Mesendoderm (in vitro differentiated cells): ENCODE data around the gene TUBA1B.
A peak's percentile ranks its signal among the peaks of the same experiment; 100 is the strongest.

Experiments used
- DNase-seq: peaks from one replicate; pipeline ENCODE4 v3.0.0; 2013
- H2AK5ac ChIP-seq: 2 replicates; pipeline ENCODE4 v1.6.1; 2013; ENCODE audit warnings: low read length, inconsistent platforms
- H2BK120ac ChIP-seq: 2 replicates; pipeline ENCODE4 v1.6.1; 2013; ENCODE audit warnings: low read depth, mild to moderate bottlenecking, low read length, moderate library complexity, mixed read lengths
- H2BK15ac ChIP-seq: replicated peaks from 2 replicates; pipeline ENCODE4 v1.6.1; 2013; ENCODE audit warnings: low read depth, mild to moderate bottlenecking, moderate library complexity
- H2BK5ac ChIP-seq: 2 replicates; pipeline ENCODE4 v1.6.1; 2013; ENCODE audit warnings: low read length, inconsistent platforms
- H3K18ac ChIP-seq: 2 replicates; pipeline ENCODE4 v1.6.1; 2013; ENCODE audit warnings: mild to moderate bottlenecking, low read length, mixed read lengths
- H3K23ac ChIP-seq: one replicate; pipeline ENCODE4 v1.6.1; 2013; ENCODE audit warnings: low read length
- H3K27ac ChIP-seq: 2 replicates; pipeline ENCODE4 v1.5.1; 2013; ENCODE audit warnings: low read depth, mild to moderate bottlenecking, inconsistent platforms, low read length, moderate library complexity
- H3K27me3 ChIP-seq: 2 replicates; pipeline ENCODE4 v1.6.1; 2013; ENCODE audit warnings: low read length, control low read depth, mild to moderate bottlenecking, inconsistent platforms; ENCODE audit not compliant: insufficient read depth, poor library complexity
- H3K36me3 ChIP-seq: 2 replicates; pipeline ENCODE4 v1.6.1; 2013; ENCODE audit warnings: low read length, inconsistent platforms; ENCODE audit not compliant: control insufficient read depth, insufficient read depth
- H3K4ac ChIP-seq: one replicate; pipeline ENCODE4 v1.6.1; 2013; ENCODE audit warnings: low read depth, mild to moderate bottlenecking, low read length, moderate library complexity
- H3K4me1 ChIP-seq: 2 replicates; pipeline ENCODE4 v1.6.1; 2013; ENCODE audit warnings: low read depth, low read length, inconsistent platforms; ENCODE audit not compliant: control insufficient read depth
- H3K4me2 ChIP-seq: 2 replicates; pipeline ENCODE4 v1.6.1; 2013; ENCODE audit warnings: low read length
- H3K4me3 ChIP-seq: 2 replicates; pipeline ENCODE4 v1.5.1; 2013; ENCODE audit warnings: mild to moderate bottlenecking, low read length
- H3K56ac ChIP-seq: one replicate; pipeline ENCODE4 v1.6.1; 2013; ENCODE audit warnings: low read length
- H3K79me1 ChIP-seq: 2 replicates; pipeline ENCODE4 v1.6.1; 2013; ENCODE audit warnings: low read length, inconsistent platforms
- H3K79me2 ChIP-seq: 2 replicates; pipeline ENCODE4 v1.6.1; 2013; ENCODE audit warnings: mild to moderate bottlenecking, low read length; ENCODE audit not compliant: control insufficient read depth, insufficient read depth
- H3K9ac ChIP-seq: 2 replicates; pipeline ENCODE4 v1.6.1; 2013; ENCODE audit warnings: low read length, inconsistent platforms
- H4K5ac ChIP-seq: one replicate; pipeline ENCODE4 v1.6.1; 2013; ENCODE audit warnings: low read length
- H4K8ac ChIP-seq: one replicate; pipeline ENCODE4 v1.6.1; 2013; ENCODE audit warnings: low read depth, mild to moderate bottlenecking, control low read depth, low read length, moderate library complexity
- WGBS: extraction: QIAGEN DNeasy Blood & Tissue Kit; methylation state at CpG from one replicate; pipeline ENCODE4 v1.1.7; 2013; ENCODE audit warnings: low lambda C conversion rate, missing lambda C conversion rate; ENCODE audit not compliant: insufficient coverage; ENCODE audit errors: extremely low coverage; 5-methylcytosine and 5-hydroxymethylcytosine counted together

The TUBA1B gene

GRCh38 chr12:49094975-49095365 is 36.2 kb downstream of the TUBA1B start:
- WGBS = no CpG with 5 or more reads among the region's 2 CpGs
- Histone ChIP-seq H3K4me1 (no peaks in the 10 kb centered on the region), H2BK120ac (no peak overlapping the region), H4K8ac (no peak overlapping the region), H3K27me3 (peaks cover 47% of the 10 kb centered on the region), H3K23ac (no peak overlapping the region), H3K4ac (no peak overlapping the region), H3K56ac (no peak overlapping the region), H2BK15ac (no peak overlapping the region), H3K4me3 (no peak overlapping the region), H2BK5ac (no peak overlapping the region), H3K27ac (no peak overlapping the region), H3K4me2 (no peak overlapping the region), H3K79me1 (no peaks in the 10 kb centered on the region), H2AK5ac (no peak overlapping the region), H3K36me3 (peaks cover 6% of the 10 kb centered on the region), H3K79me2 (no peaks in the 10 kb centered on the region), H3K9ac (no peak overlapping the region), H4K5ac (no peak overlapping the region), H3K18ac (no peak overlapping the region)
- no peak for DNase-seq

GRCh38 chr12:49094160-49094974 is 36.8 kb downstream of the TUBA1B start, which contains the start of gene DHH:
Gene DHH, minus strand, starts transcription at chr12:49094801. Its CDS starts 289 bp downstream, at chr12:49094512.
- Histone ChIP-seq H3K23ac (no peak within 1 kb of the TSS), H2AK5ac (no peak within 1 kb of the TSS), H3K9ac (no peak within 1 kb of the TSS), H3K4me3 (no peak within 1 kb of the TSS), H3K79me1 (no peaks in the 10 kb centered on the region), H3K27me3 (peaks cover 53% of the 10 kb centered on the region), H3K4me2 (peak within 1 kb of the TSS; percentile 3), H3K27ac (no peak within 1 kb of the TSS), H2BK15ac (no peak within 1 kb of the TSS), H4K8ac (no peak within 1 kb of the TSS), H2BK5ac (no peak within 1 kb of the TSS), H3K79me2 (no peaks in the 10 kb centered on the region), H4K5ac (no peak within 1 kb of the TSS), H3K56ac (peak within 1 kb of the TSS; percentile 25), H3K4me1 (no peaks in the 10 kb centered on the region), H3K18ac (no peak within 1 kb of the TSS), H3K4ac (no peak within 1 kb of the TSS), H3K36me3 (peaks cover 6% of the 10 kb centered on the region), H2BK120ac (no peak within 1 kb of the TSS)
- DNase-seq = no peak
- no CpG with 5 or more reads among the region's 49 CpGs for WGBS

- Histone ChIP-seq H3K36me3 (peaks cover 6% of the 10 kb centered on the region), H3K23ac (no peak overlapping the region), H2BK15ac (no peak overlapping the region), H3K79me2 (no peaks in the 10 kb centered on the region), H3K27me3 (peaks cover 59% of the 10 kb centered on the region), H3K4ac (no peak overlapping the region), H3K18ac (no peak overlapping the region), H3K27ac (no peak overlapping the region), H3K4me2 (no peak overlapping the region), H3K4me1 (no peaks in the 10 kb centered on the region), H4K5ac (no peak overlapping the region), H2BK120ac (no peak overlapping the region), H2AK5ac (no peak overlapping the region), H3K9ac (no peak overlapping the region), H3K4me3 (no peak overlapping the region), H3K79me1 (no peaks in the 10 kb centered on the region), H3K56ac (no peak overlapping the region), H2BK5ac (no peak overlapping the region), H4K8ac (no peak overlapping the region)
- WGBS = no CpG with 5 or more reads among the region's 9 CpGs
- no peak for DNase-seq
Observed at GRCh38 chr12:49093792-49094159, 37.4 kb downstream of the TUBA1B start.

- H3K23ac ChIP-seq = no peak overlapping the region
- no peak for DNase-seq
- no peaks in the 10 kb centered on the region for H3K79me1 ChIP-seq
- H2AK5ac ChIP-seq = no peak overlapping the region
- no peaks in the 10 kb centered on the region for H3K79me2 ChIP-seq
- no peak overlapping the region for H2BK120ac ChIP-seq
- no peak overlapping the region for H3K4me3 ChIP-seq
- H3K27me3 ChIP-seq = peaks cover 63% of the 10 kb centered on the region
- no peak overlapping the region for H3K18ac ChIP-seq
- no peak overlapping the region for H2BK15ac ChIP-seq
- H3K27ac ChIP-seq = no peak overlapping the region
- H3K9ac ChIP-seq = no peak overlapping the region
- H3K4ac ChIP-seq = no peak overlapping the region
- H4K8ac ChIP-seq = no peak overlapping the region
- no peak overlapping the region for H3K4me2 ChIP-seq
- no peak overlapping the region for H3K56ac ChIP-seq
- WGBS = no CpG with 5 or more reads among the region's 4 CpGs
- no peak overlapping the region for H4K5ac ChIP-seq
- H3K36me3 ChIP-seq = peaks cover 6% of the 10 kb centered on the region
- no peak overlapping the region for H2BK5ac ChIP-seq
- peaks cover 3% of the 10 kb centered on the region for H3K4me1 ChIP-seq
Observed at GRCh38 chr12:49092816-49093406, 38.3 kb downstream of the TUBA1B start.

GRCh38 chr12:49092086-49092815 is 38.9 kb downstream of the TUBA1B start:
- Histone ChIP-seq H3K56ac (no peak overlapping the region), H2BK15ac (no peak overlapping the region), H2BK5ac (no peak overlapping the region), H3K4ac (no peak overlapping the region), H2BK120ac (no peak overlapping the region), H2AK5ac (no peak overlapping the region), H3K27me3 (peaks cover 63% of the 10 kb centered on the region), H3K18ac (no peak overlapping the region), H4K5ac (no peak overlapping the region), H3K23ac (no peak overlapping the region), H3K4me3 (no peak overlapping the region), H3K4me2 (no peak overlapping the region), H3K4me1 (peaks cover 3% of the 10 kb centered on the region), H3K9ac (no peak overlapping the region), H3K79me1 (no peaks in the 10 kb centered on the region), H3K36me3 (peaks cover 1% of the 10 kb centered on the region), H4K8ac (no peak overlapping the region), H3K79me2 (no peaks in the 10 kb centered on the region), H3K27ac (no peak overlapping the region)
- no CpG with 5 or more reads among the region's 32 CpGs for WGBS
- peak; percentile 76 for DNase-seq
